ENCODE data around the gene AASDH. TPM values are rescaled to one million over a fixed set of nuclear protein-coding genes. Genes with fewer than 3 reads are reported as not detected.
A peak's percentile ranks its signal among the peaks of the same experiment; 100 is the strongest.

AASDH gene
- total RNA-seq, 1 experiment from 2014 or later = 3.8 TPM

GRCh38 chr4:56434599-56435139 is 47.4 kb upstream of the AASDH start:
- Histone ChIP-seq H3K9me3 (ENCODE audit: low read depth, low read length, poor library complexity, severe bottlenecking) (no peaks in the 10 kb centered on the region), H3K27me3 (replicated peaks; ENCODE audit: insufficient read depth, low read depth, low read length, poor library complexity) (no peaks in the 10 kb centered on the region), H3K4me1 (ENCODE audit: insufficient read depth, low read length, poor library complexity, severe bottlenecking) (peaks cover 3% of the 10 kb centered on the region), H3K36me3 (ENCODE audit: insufficient read depth, low read length, poor library complexity, severe bottlenecking) (no peaks in the 10 kb centered on the region), H3K4me3 (ENCODE audit: low read depth, low read length, poor library complexity, severe bottlenecking) (peak overlapping the region; percentile 82), H3K27ac (ENCODE audit: low read depth, low read length, poor library complexity, severe bottlenecking) (peak overlapping the region; percentile 93)
- intact Hi-C loops (cut with micrococcal nuclease; ENCODE audit: unreplicated experiment) = no loop called here
- TF ChIP-seq CTCF (conservative IDR thresholded peaks at IDR 0.05; ENCODE audit: low read depth, low read length) (no peak), EZH2 (IDR thresholded peaks at IDR 0.05; ENCODE audit: borderline replicate concordance, low read depth, low read length, poor library complexity, severe bottlenecking) (no peak)
- peak; percentile 30 for DNase-seq (ENCODE audit: low spot score)
- no TSS peak for BruUV-seq (replicated peaks)
- POLR2A ChIA-PET (ENCODE audit: low non-redundant PET) = interaction anchor here (0.5 kb wide), 1 partner anchor 1120 kb away, joined by 3 read pairs; no protein-coding TSS in a partner anchor
- CTCF ChIA-PET = no interaction called here

- Histone ChIP-seq H3K27me3 (replicated peaks; ENCODE audit: insufficient read depth, low read depth, low read length, poor library complexity) (no peaks in the 10 kb centered on the region), H3K36me3 (ENCODE audit: insufficient read depth, low read length, poor library complexity, severe bottlenecking) (no peaks in the 10 kb centered on the region), H3K27ac (ENCODE audit: low read depth, low read length, poor library complexity, severe bottlenecking) (no peak overlapping the region), H3K4me3 (ENCODE audit: low read depth, low read length, poor library complexity, severe bottlenecking) (no peak overlapping the region), H3K4me1 (ENCODE audit: insufficient read depth, low read length, poor library complexity, severe bottlenecking) (peaks cover 2% of the 10 kb centered on the region), H3K9me3 (ENCODE audit: low read depth, low read length, poor library complexity, severe bottlenecking) (no peaks in the 10 kb centered on the region)
- no peak for TF ChIP-seq CTCF (conservative IDR thresholded peaks at IDR 0.05; ENCODE audit: low read depth, low read length)
- no peak for TF ChIP-seq EZH2 (IDR thresholded peaks at IDR 0.05; ENCODE audit: borderline replicate concordance, low read depth, low read length, poor library complexity, severe bottlenecking)
- BruUV-seq (replicated peaks) = no TSS peak
- intact Hi-C loops (cut with micrococcal nuclease; ENCODE audit: unreplicated experiment) = no loop called here
- CTCF ChIA-PET = no interaction called here
- POLR2A ChIA-PET (ENCODE audit: low non-redundant PET) = no interaction called here
- DNase-seq (ENCODE audit: low spot score) = no peak
Measured at GRCh38 chr4:56433280-56433679, 46.0 kb upstream of the AASDH start.

GRCh38 chr4:56430203-56430602 is 42.9 kb upstream of the AASDH start:
- no peak for DNase-seq (ENCODE audit: low spot score)
- no peak for TF ChIP-seq EZH2 (IDR thresholded peaks at IDR 0.05; ENCODE audit: borderline replicate concordance, low read depth, low read length, poor library complexity, severe bottlenecking)
- TF ChIP-seq CTCF (conservative IDR thresholded peaks at IDR 0.05; ENCODE audit: low read depth, low read length) = no peak
- H3K27me3 ChIP-seq (replicated peaks; ENCODE audit: insufficient read depth, low read depth, low read length, poor library complexity) = no peaks in the 10 kb centered on the region
- CTCF ChIA-PET = no interaction called here
- no peaks in the 10 kb centered on the region for H3K9me3 ChIP-seq (ENCODE audit: low read depth, low read length, poor library complexity, severe bottlenecking)
- BruUV-seq (replicated peaks) = no TSS peak
- POLR2A ChIA-PET (ENCODE audit: low non-redundant PET) = no interaction called here
- no peak overlapping the region for H3K27ac ChIP-seq (ENCODE audit: low read depth, low read length, poor library complexity, severe bottlenecking)
- peaks cover 7% of the 10 kb centered on the region for H3K4me1 ChIP-seq (ENCODE audit: insufficient read depth, low read length, poor library complexity, severe bottlenecking)
- intact Hi-C loops (cut with micrococcal nuclease; ENCODE audit: unreplicated experiment) = no loop called here
- H3K4me3 ChIP-seq (ENCODE audit: low read depth, low read length, poor library complexity, severe bottlenecking) = no peak overlapping the region
- H3K36me3 ChIP-seq (ENCODE audit: insufficient read depth, low read length, poor library complexity, severe bottlenecking) = no peaks in the 10 kb centered on the region
